Lower leg skin (tissue), 3 donors: ENCODE results near the gene MINDY4.

ENCODE experiments used
- CTCF ChIP-seq, 3 donors: fragments of 450-650 bp; IDR thresholded peaks; one replicate each; pipeline ENCODE4 v1.5.1; 2016; ENCODE audit warnings: antibody characterized with exemption in 3 of 3, mild to moderate bottlenecking in 3 of 3, moderate library complexity in 2 of 3
- POLR2A ChIP-seq, 2 donors: fragments of 450-650 bp; IDR thresholded peaks; one replicate each; pipeline ENCODE4 v1.6.1; 2016 to 2017; ENCODE audit warnings: antibody characterized with exemption in 2 of 2, mild to moderate bottlenecking in 1 of 2, moderate library complexity in 1 of 2

- TF ChIP-seq CTCF (IDR thresholded peaks at IDR 0.05), result no peak
- TF ChIP-seq POLR2A (IDR thresholded peaks at IDR 0.05), result no peak
These were observed 163.7 kb downstream of the MINDY4 start for GRCh38 chr7:30934732-30935568.
